D721Med (cell line): ENCODE results near the gene UFSP2.
A peak's percentile ranks its signal among the peaks of the same experiment; 100 is the strongest.

Experiments
- DNase-seq: peaks from one replicate; pipeline ENCODE4 v3.0.0; 2011; ENCODE audit warnings: low spot score; ENCODE audit not compliant: insufficient read length
- FAIRE-seq: peaks from 2 replicates; lab custom pipeline; 2011; peaks lifted over from hg19 to GRCh38; lab: Jason Lieb, UNC
- CTCF ChIP-seq: IDR thresholded peaks from 2 replicates; pipeline ENCODE4 v1.5.1; 2012; ENCODE audit warnings: mild to moderate bottlenecking, control low read depth; ENCODE audit not compliant: insufficient read depth; ENCODE audit errors: missing control alignments

UFSP2 gene

GRCh38 chr4:185395956-185396723 is 29.6 kb downstream of the UFSP2 start:
- TF ChIP-seq CTCF = no peak
- DNase-seq (peak; percentile 77), FAIRE-seq (no peak)

- no peak for TF ChIP-seq CTCF
- FAIRE-seq = no peak
- DNase-seq = no peak
These were observed 30.4 kb downstream of the UFSP2 start, which contains the start of gene LRP2BP for GRCh38 chr4:185395238-185395955. LRP2BP (minus strand) TSS chr4:185395924; CDS start chr4:185378186, 17,738 bp downstream.

- no peak for TF ChIP-seq CTCF
- FAIRE-seq = no peak
- DNase-seq = no peak
These were observed 31.1 kb downstream of the UFSP2 start for GRCh38 chr4:185394568-185395237.

- peak; percentile 11 for FAIRE-seq
- no peak for DNase-seq
- TF ChIP-seq CTCF = no peak
These were observed 33.6 kb downstream of the UFSP2 start for GRCh38 chr4:185392156-185392555.

GRCh38 chr4:185390941-185391340 is 34.8 kb downstream of the UFSP2 start:
- FAIRE-seq = peak; percentile 25
- TF ChIP-seq CTCF = no peak
- no peak for DNase-seq

- no peak for DNase-seq
- no peak for FAIRE-seq
- TF ChIP-seq CTCF = no peak
These were observed 37.8 kb downstream of the UFSP2 start for GRCh38 chr4:185387957-185388356.
